Heart right ventricle (tissue), 16 donors: ENCODE measurements around the gene TNS3. TPM values are rescaled to one million over a fixed set of nuclear protein-coding genes. Genes with fewer than 3 reads are reported as not detected.

ENCODE experiments used
- ATAC-seq, 8 donors: fragments of 200-7000 bp; cut with Tn5 transposase; one replicate each; pipeline ENCODE4 v1.9.1; 2020; ENCODE audit warnings: mild to moderate bottlenecking in 8 of 8, moderate library complexity in 8 of 8, moderate number of reproducible peaks in 1 of 8
- DNase-seq, 2 donors: peaks; one replicate each; pipeline ENCODE4 v3.0.0-alpha.2; 2020
- H3K27ac ChIP-seq, 10 donors: fragments of 200-600 bp; sonication (generic) in 2 of 10; one replicate each; pipeline versions ENCODE4 v1.5.0 to v1.8.0; 2020 to 2022; ENCODE audit warnings: mild to moderate bottlenecking in 3 of 10
- H3K27me3 ChIP-seq, 7 donors: fragments of 200-600 bp; one replicate each; pipeline ENCODE4 v1.8.0; 2021 to 2022; ENCODE audit warnings: mild to moderate bottlenecking in 2 of 7
- H3K36me3 ChIP-seq, 9 donors: fragments of 200-600 bp; sonication (generic) in 1 of 9; one replicate each; pipeline versions ENCODE4 v1.5.0 to v1.8.0; 2020 to 2022; ENCODE audit warnings: mild to moderate bottlenecking in 2 of 9
- H3K4me1 ChIP-seq, 9 donors: fragments of 200-600 bp; sonication (generic) in 1 of 9; one replicate each; pipeline versions ENCODE4 v1.5.0 to v1.8.0; 2020 to 2022; ENCODE audit warnings: mild to moderate bottlenecking in 4 of 9
- H3K4me3 ChIP-seq, 10 donors: fragments of 200-600 bp; sonication (generic) in 2 of 10; one replicate each; pipeline versions ENCODE4 v1.5.0 to v1.8.0; 2020 to 2022; ENCODE audit warnings: mild to moderate bottlenecking in 7 of 10, moderate library complexity in 2 of 10
- H3K9me3 ChIP-seq, 11 donors: fragments of 200-600 bp in 10 of 11; sonication (generic) in 2 of 11; one replicate each; pipeline versions ENCODE4 v1.5.0 to v1.8.0; 2013 to 2022; ENCODE audit warnings: mild to moderate bottlenecking in 2 of 11, control low read depth in 1 of 11, moderate library complexity in 1 of 11
- WGBS, 2 donors: extraction: QIAGEN DNeasy Blood & Tissue Kit; methylation state at CpG; one replicate each; pipeline ENCODE4 v1.1.7; 2013; ENCODE audit warnings: inconsistent platforms in 1 of 2; 5-methylcytosine and 5-hydroxymethylcytosine counted together
- intact Hi-C, 10 donors: fragments of 100-400 bp; cut with DNase I; formaldehyde crosslinking; loops; one replicate each; pipeline versions ENCODE4 v1.11.1 to v1.14.2; 2022
- polyA plus RNA-seq, 2 donors: library from polyadenylated mRNA; stranded (reverse); fragments of 200-250 nt; gene quantifications; one replicate each; pipeline ENCODE4 v1.2.3, GENCODE V29; 2013
- total RNA-seq, 10 donors: library from RNA; stranded (reverse); fragmentation: NEBNext Ultra II Directional in 3 of 10; extraction: Animal tissue kit (Norgen Biotek cat#: 25700) in 3 of 10; gene quantifications; one replicate each; pipeline versions ENCODE4 v1.2.1 to v1.2.4, GENCODE V29; 2021 to 2023
- TF ChIP-seq, protein P1 (sequence below), 9 donors: fragments of 200-600 bp; sonication (generic) in 2 of 9; IDR thresholded peaks; one replicate each; pipeline versions ENCODE4 v1.5.0 to v1.8.0; 2021 to 2022; ENCODE audit warnings: antibody characterized with exemption in 9 of 9, mild to moderate bottlenecking in 5 of 9, moderate library complexity in 1 of 9
- donor health status: Arrhythmogenic right ventricular cardiomyopathy.
- donor health status: ischemic (EF 13 %, LVEDD 7.1; RV severe dilation, severe dysfunction).
- donor health status: healthy with polysubstance abuse.
- donor health status: DM: no; HTN: yes; CAD: no.
- donor health status: DM: no; HTN: no; CAD: no.
- donor health status: ischemic (EF 25% LVEDD 6.9; RV normal size, moderate dysfunction).
- donor health status: ischemic (EF 25% LVEDD 5.7; RV mildly dilated, moderate dysfunction).
- donor health status: healthy.
- donor health status: DM: yes; HTN: yes; CAD: no.
- donor health status: Ischemic cardiomyopathy.
- donor health status: ischemic (EF 35%, LVEDD 5.7; RV mildly dilated, moderate dysfunction).
- donor health status: nonischemic (EF 11% LVEDD 7.7; RV severe dilation, severe dysfunction).
- donor health status: DM: yes; HTN: yes; CAD: no.
- donor health status: PGD.
- donor health status: ischemic (EF 29% LVEDD 5.4; RV normal size, mild dysfunction).
- donor health status: nonischemic (EF 23%, LVEDD 6.1; RV moderate dilation, normal function).

TNS3 gene
- total and polyA plus RNA-seq, 12 donors, result 6.7 to 74.2 (median 34.0) TPM

DNA sequence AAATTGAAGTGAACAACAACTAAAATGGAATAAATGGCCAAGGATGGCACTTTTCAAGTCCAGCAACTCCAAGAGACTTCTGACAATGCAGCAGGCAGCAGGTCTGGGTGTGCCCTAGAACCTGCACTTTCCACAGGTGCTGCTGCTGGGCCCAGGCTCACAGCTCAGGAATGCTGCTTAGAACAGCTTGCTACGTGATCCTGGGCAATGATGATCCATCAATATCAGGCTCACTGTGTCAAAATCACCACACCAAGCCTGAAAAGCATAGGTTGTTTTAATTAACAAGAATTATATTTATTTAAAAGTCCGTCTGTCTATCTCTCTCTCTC lies 148.4 kb downstream of the TNS3 start:
- Histone ChIP-seq H3K9me3 (no peaks in the 10 kb centered on the region), H3K27me3 (no peaks in the 10 kb centered on the region), H3K36me3 (peaks cover 0 to 75% (median 2%) of the 10 kb centered on the region in 9 donors), H3K4me3 (no peak overlapping the region), H3K27ac (peak overlapping the region in 1 of 10 donors; percentile 71), H3K4me1 (peaks cover 0 to 13% (median 1%) of the 10 kb centered on the region in 9 donors)
- TF ChIP-seq, protein P1, sequence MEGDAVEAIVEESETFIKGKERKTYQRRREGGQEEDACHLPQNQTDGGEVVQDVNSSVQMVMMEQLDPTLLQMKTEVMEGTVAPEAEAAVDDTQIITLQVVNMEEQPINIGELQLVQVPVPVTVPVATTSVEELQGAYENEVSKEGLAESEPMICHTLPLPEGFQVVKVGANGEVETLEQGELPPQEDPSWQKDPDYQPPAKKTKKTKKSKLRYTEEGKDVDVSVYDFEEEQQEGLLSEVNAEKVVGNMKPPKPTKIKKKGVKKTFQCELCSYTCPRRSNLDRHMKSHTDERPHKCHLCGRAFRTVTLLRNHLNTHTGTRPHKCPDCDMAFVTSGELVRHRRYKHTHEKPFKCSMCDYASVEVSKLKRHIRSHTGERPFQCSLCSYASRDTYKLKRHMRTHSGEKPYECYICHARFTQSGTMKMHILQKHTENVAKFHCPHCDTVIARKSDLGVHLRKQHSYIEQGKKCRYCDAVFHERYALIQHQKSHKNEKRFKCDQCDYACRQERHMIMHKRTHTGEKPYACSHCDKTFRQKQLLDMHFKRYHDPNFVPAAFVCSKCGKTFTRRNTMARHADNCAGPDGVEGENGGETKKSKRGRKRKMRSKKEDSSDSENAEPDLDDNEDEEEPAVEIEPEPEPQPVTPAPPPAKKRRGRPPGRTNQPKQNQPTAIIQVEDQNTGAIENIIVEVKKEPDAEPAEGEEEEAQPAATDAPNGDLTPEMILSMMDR (IDR thresholded peaks at IDR 0.05), result no peak
- intact Hi-C loops, result loop anchor here in 4 of 10 donors (10.0 kb wide), 2 partner anchors 141 to 169 kb away; no protein-coding TSS in a partner anchor
- ATAC-seq (no peak), DNase-seq (no peak)
- WGBS, 2 donors, result 88 to 97% methylated on average over 2 of the region's 2 CpGs

DNA sequence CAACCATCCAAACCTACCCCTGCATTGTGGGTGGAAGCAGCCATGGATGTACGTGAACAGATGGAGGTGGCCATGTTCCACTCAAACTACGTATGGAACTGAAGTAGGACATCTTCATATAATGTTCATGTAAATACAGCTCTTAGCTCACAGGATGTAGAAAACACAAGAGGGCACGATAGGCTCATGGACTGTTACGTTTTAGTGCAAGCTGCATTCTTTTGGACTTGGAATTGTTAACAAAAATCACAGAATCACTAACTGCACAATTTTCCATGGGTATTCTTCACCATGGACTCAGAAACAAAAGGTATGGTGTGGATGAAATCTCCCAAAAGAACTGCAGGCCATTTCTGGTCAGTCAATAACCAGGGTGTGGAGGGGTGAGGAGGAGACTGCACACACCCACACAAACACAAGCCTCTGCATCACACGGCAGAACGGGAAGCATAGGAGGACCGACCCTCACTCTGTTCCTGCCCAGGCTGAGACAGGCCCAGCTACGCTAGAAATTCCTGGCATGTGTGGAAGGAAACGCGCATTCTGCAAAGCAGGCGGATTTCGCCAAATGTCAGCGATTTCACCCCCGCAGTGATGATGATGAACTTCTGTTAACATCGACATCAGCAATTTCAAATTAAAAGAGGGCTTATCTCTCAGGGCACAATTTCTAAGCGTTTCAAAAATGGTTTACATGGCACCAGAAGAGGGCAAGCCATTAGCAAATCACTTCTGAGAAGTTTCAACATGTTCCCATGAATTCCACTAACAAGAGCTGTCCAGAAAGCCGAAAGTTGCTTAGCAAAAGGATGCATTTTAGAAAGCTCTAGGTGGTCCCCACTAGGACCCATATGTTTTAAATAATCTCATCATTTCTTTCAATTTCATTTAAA lies 149.0 kb downstream of the TNS3 start:
- Histone ChIP-seq H3K36me3 (peaks cover 0 to 74% (median 0%) of the 10 kb centered on the region in 9 donors), H3K4me3 (no peak overlapping the region), H3K27me3 (no peaks in the 10 kb centered on the region), H3K4me1 (peaks cover 0 to 17% (median 7%) of the 10 kb centered on the region in 9 donors), H3K27ac (peak overlapping the region in 1 of 10 donors; percentile 71), H3K9me3 (no peaks in the 10 kb centered on the region)
- DNase-seq, result no peak
- TF ChIP-seq, protein P1 (IDR thresholded peaks at IDR 0.05), result no peak
- intact Hi-C loops, result loop anchor here in 4 of 10 donors (10.0 kb wide), 2 partner anchors 142 to 168 kb away; no protein-coding TSS in a partner anchor
- peak in 3 of 8 donors; percentile 36 to 69 (median 43) for ATAC-seq
- WGBS, 2 donors, result 84 to 87% methylated on average over 17 of the region's 17 CpGs

DNA sequence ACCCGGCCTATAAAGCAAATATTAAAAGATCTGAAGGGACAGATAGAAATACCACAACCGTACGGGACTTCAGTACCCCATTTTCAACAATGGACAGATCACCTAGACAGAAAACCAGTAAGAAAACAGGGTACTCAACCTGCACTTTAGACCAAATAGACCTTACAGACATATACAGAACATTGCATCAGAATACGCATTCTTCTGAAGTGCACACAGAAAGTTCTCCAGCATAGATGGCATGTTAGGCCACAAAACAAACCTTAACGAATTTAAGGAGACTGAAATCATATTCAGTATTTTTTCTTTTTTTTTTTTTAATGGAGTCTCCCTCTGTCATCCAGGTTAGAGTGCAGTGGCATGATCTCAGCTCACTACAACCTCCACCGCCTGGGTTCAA lies 151.5 kb downstream of the TNS3 start:
- intact Hi-C loops, result loop anchor here in 4 of 10 donors (10.0 kb wide), 2 partner anchors 144 to 166 kb away; no protein-coding TSS in a partner anchor
- no peak overlapping the region for H3K27ac ChIP-seq
- ATAC-seq (no peak), DNase-seq (no peak)
- no peaks in the 10 kb centered on the region for H3K27me3 ChIP-seq
- peaks cover 0 to 81% (median 0%) of the 10 kb centered on the region in 9 donors for H3K36me3 ChIP-seq
- peaks cover 0 to 19% (median 9%) of the 10 kb centered on the region in 9 donors for H3K4me1 ChIP-seq
- H3K9me3 ChIP-seq, result no peaks in the 10 kb centered on the region
- 90 to 95% methylated on average over 6 of the region's 6 CpGs for WGBS, 2 donors
- no peak overlapping the region for H3K4me3 ChIP-seq
- TF ChIP-seq, protein P1 (IDR thresholded peaks at IDR 0.05), result no peak

DNA sequence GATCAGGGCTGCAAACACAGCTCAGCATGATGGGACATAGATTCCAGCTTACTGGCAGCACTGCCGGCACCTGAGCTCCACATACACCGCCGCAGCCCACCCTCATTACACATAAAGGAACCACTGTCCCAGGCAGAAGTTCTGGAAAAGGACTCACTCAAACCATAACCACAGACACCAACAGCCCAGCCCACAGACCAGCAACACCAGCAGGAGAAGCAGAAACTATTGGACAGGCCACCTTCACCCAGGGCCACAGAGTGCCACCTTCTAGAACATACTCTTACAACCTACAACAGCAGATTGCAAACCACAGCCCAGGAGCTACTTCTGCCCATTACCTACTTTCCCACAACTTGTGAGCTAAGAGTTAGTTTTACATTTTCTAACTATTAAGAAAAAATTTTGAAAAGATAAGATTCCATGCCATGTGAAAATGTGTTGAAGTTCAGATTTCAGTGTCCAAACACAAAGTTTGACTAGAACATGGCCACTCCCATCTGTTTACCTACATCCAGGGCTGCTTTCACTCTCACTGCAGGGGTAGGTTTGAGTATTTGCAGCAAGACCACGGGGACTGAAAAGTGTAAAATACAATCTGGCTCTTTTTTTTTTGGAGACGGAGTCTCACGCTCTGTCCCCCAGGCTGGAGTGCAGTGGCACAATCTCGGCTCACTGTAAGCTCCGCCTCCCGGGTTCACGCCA lies 153.0 kb downstream of the TNS3 start:
- H3K4me1 ChIP-seq, result peaks cover 0 to 19% (median 9%) of the 10 kb centered on the region in 9 donors
- 96% methylated on average over 10 of the region's 10 CpGs for WGBS, 2 donors
- peaks cover 0 to 81% (median 0%) of the 10 kb centered on the region in 9 donors for H3K36me3 ChIP-seq
- ATAC-seq (no peak), DNase-seq (no peak)
- H3K9me3 ChIP-seq, result no peaks in the 10 kb centered on the region
- intact Hi-C loops, result loop anchor here in 2 of 10 donors (2.0 to 5.0 kb wide), 2 partner anchors 157 to 158 kb away; no protein-coding TSS in a partner anchor
- no peak overlapping the region for H3K4me3 ChIP-seq
- H3K27me3 ChIP-seq, result no peaks in the 10 kb centered on the region
- TF ChIP-seq, protein P1 (IDR thresholded peaks at IDR 0.05), result no peak
- H3K27ac ChIP-seq, result peak overlapping the region in 1 of 10 donors; percentile 15
